GM19240 (cell line): Measurements from ENCODE around the gene DLG5.

Experiments
- DNase-seq: peaks from one replicate; pipeline ENCODE4 v3.0.0; 2011; ENCODE audit warnings: low spot score; ENCODE audit not compliant: insufficient read length

The DLG5 gene

DNA sequence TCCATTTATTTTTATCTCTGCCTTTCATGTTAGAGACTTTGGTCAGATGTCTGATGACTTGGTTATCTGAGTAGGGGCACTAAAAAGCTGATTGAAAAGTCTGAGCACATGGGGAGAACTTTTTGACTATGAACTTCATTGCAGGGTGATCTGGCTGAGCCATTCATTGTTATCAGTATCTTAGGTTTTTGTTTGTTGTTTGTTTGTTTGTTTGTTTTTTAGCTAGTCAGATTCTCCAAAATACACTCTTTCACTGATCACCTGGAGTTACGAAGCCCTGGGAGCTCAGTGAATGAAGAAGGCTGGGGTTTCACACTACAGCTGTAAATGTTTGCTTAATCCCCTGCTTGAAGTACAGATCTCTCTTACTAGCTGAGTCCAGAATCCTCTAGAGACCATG, 28.6 kb upstream of the DLG5 start:
- no peak for DNase-seq

DNA sequence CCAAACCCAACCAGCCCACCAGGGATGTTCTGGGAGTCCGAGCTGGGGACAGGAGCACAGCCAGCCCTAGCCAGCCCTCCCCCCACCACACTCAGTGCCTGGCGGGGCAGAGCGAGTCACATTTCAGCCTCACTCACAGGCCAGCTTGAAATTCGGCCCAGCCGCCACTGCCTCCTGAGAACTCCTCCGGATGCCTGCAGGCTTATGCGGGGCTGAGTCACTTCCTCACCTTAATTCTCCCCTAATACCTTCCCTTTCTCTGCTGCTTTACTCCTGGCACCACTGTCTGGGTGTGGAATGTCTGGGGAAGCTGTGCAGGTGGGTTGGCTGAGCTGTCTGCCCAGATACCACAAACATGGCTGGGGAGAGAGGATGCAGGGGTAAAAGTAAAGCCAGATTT, 22.6 kb upstream of the DLG5 start:
- DNase-seq, result no peak

DNA sequence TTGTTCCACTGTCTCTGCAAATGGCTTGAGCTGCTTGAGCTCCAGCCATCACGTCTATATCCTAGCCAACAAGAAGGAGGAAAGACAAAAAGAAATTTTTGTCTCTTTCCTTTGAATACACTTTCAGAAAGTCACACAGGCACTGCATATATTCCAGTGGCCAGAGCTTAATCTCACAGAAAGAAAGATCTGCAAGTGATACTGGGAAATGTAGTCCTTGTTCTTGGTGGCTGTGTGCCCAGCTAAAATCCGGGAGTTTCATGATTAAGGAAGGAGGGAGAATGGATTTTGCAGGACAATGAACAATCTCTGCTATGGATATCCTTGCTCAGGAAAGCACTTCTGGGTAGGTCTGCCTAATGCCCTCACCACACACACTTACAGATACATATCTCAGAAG, 19.5 kb upstream of the DLG5 start:
- no peak for DNase-seq

DNA sequence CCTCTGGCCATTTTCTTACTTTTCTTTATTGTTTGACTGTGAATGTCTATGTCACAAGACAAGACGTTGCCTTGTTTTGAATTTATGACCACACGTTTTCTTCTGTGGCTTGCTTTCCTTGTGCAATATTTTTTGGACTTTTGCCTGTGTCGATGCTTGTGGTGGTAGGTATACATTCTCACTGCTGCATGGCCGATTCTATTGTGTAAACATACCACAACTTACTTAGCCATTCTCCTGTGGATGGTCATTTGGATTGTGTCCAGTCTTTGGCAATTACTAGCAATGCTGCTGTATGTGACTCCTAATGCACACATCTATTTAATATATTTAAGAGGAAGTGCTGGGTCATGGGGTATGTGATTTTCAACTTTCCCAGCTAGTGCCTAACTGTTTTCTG, 18.0 kb upstream of the DLG5 start:
- no peak for DNase-seq

DNA sequence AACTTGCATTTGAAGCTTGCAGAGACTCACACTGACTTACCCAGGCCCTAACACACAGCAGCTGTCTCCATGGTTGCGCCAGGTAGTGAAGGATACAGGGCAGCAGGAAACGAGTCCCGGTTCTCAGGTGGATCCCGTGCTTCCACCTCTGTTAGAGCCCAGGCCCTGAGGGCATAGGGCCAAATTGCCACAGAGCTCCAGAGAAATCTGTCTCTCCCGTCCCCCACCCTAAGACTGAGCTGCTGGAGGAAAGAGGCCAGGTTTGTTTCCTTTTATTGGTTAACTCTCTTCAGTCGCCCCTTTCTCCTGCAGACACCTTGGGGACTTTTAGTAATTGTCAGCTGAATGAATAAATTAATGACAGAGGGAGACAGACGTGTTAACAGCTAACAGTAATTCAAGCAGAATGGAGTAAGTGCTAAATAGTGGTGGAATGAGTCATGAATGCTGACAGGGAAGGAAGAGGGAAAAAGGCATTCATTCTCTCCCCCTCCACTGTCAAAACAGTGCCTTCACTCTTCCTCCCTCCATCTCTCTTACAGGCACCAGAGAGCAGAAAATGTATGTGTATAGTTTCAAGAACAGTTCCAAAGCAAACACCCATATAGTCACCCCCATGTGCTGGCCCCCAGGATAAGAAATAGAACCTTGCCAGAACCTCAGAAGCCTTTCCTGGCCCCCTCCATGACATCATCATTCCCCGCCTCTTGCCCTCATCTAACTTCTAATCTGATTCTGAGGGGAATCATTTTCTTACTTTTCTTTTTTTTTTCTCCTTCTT, 16.8 kb upstream of the DLG5 start:
- DNase-seq, result no peak

DNA sequence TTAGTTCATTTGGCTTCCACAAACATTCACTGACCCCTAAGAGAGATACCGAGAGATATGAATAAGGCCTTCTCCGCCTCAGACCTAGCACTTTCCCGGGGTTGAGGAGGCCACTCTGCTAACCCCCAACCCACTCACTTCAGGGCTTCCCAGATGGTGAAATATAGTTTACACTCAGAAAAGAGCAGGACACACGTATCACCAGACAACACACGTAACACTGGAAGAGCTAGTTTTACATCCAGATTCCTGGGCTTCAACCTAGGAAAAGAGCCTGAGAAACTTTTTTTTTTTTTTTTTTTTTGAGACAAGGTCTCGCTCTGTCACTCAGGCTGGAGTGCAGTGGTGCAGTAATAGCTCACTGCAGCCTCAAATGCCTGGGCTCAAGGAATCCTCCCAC, 15.2 kb upstream of the DLG5 start:
- DNase-seq, result no peak

DNA sequence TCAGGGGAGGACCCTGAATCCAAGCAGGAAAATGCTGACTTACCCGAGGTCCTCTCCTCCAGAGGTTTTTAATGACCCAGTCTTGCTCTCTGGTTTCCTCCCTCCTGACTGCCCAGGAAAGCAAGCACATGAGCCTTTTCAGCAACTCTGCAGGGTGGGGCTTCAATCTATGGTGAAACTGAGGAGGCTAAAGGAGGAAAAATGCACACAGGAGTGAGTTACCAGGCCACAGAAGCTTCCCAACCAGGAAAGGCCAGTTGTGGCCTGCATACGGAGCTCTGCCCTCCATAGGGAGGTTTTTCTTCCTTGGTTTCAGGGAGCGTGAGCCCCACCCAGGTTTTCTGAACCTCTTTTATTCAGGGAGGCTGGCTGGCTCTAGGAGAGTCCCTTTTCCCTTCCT, 14.1 kb upstream of the DLG5 start:
- DNase-seq, result no peak

DNA sequence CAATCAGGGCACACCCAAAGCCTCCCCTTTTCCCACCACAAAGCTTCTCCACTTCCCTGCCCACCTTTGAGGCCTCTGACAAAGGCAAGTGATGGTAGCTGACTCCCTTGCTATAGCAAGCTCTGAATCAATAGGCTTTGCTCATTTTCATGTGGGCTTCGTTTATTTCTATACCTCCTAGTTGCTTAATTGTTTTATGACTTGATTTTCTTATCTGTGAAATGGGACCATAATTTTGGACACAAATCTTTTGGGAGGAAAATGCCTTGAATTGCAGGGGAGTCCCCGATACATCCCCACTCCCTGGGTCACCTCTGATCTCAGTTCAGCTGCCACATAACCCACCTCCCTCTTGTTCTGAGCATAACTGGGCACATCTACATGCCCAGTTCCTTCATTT, 13.7 kb upstream of the DLG5 start:
- DNase-seq, result no peak

DNA sequence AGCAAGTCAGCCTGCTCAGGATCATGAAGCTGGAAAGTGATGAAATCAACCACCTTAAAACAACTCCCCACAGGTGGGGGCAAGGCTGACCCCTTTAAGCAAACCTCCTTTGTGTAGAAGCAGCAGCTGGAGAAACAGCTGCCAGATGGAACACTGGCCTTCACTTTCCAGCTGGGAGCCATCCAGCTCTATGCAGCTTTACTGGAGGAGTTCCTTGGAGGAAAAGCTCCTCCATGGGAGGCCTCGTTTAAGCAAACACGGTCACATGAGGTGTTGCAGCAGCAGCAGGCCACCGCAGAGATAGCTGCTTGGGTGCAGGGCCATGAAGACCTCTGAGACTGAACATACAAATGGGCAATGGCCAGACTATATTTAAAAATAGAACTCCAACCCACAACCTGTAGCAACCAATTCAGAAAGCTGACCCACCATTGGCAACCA, 13.0 kb upstream of the DLG5 start:
- no peak for DNase-seq

DNA sequence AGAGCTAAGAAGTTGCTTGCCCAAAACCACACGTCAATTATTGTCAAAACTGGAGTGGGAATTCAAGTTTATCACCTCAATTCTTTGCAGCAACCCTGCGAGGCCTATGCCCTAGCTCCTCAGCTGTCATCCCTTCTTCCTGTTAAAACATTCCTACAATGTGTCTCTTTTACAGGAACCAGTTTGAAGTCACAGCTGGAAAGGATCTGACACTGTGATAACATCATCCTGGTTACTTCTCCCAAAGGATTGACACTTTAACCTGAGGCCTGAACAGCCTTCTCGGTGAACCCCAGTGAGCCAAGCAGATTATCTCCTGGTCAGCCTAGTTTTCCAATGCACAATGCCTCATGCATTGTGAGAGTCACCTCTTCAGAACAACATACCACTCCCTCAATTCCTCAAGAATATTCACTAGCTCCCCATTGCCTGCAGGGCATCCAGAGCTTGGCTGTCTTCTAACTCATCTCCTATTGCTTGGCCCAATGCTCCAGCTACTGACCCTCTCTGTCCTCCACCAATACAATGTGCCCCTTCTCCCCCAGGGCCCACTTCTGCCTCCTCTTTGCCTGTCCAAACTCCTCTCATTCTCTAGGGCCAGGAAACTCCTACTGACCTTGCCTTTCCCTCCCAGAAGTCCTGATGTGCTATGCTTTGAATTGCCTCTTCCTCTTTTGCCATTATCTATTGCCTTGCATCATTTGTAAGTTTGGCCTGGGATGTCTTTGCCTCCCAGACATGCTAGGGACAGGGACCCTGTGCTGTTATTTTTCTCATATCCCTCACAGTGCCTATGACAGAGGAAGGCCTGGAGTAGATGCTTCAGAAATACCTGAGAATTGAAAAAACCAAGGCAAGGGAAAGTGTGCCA, 10.4 kb upstream of the DLG5 start:
- DNase-seq, result no peak

DNA sequence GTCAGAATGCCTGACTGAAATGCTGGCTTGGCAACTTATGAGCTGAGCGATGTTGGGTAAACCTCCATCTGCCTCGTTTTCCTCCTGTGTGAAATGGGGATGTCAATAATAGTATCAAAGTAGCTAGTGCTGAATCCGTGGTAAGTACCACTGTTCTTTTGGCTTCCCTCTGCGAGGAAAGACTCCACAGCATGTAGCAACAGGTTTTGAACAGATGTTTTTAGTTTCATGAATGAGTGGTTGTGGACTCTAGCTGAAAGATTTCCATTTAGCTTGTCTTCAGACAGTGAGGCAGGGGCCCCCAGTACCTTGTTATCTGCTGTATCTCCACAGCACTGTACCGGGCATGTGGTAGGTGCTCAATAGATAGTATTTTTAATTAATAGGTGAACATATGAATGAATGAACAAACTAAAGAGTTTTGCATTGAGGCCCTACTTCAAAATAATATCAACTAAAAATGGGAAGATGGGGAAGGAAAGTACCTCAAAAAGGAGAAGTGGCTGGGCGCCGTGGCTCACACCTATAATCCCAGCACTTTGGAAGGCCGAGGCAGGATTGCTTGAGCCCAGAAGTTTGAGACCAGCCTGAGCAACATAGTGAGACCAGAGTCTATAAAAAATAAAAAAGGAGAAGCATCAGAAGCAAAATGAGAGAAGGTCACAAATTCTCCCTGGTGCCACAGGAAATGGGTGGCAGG, 5.6 kb upstream of the DLG5 start:
- no peak for DNase-seq

DNA sequence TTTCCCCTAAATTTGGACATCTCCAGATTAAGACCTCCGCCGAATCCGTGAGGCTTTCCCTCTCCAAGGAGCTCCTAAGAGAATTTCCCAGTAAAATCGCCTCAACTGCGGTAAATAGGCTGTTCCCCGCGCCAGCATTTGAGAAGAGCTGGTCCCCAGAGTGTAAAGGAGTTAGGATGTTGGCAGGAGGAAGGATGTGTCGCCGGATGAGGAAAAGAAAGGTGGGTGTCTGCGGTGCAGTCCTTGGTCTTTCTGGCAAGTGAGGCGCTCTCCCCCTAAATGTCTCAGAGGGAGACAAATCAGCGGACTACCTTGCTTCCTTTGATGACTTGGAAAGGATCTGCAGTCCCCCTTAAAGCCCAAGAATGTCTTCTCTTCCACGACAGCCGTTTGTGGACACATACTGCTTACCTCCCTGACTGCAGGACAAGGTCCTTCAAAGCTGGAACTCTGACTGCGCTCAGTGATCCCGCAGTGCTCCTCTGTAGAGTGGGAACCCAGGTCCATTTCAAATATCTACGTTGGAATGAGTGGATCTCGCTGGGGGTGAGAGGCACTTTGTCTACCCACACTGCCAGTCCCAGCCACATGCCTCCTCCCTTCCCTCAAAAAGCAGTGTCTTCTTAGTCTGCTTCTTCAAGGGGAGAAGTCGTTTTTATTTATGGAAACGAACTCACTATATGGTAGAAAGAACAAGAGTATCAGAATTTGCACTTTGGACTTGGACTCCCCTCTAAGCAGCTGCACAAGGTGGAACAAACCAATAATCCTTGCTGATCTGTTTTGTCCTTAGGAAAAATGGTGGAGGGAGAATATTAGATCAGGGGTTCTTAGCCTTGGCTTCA, 1.1 kb upstream of the DLG5 start:
- no peak for DNase-seq

DNA sequence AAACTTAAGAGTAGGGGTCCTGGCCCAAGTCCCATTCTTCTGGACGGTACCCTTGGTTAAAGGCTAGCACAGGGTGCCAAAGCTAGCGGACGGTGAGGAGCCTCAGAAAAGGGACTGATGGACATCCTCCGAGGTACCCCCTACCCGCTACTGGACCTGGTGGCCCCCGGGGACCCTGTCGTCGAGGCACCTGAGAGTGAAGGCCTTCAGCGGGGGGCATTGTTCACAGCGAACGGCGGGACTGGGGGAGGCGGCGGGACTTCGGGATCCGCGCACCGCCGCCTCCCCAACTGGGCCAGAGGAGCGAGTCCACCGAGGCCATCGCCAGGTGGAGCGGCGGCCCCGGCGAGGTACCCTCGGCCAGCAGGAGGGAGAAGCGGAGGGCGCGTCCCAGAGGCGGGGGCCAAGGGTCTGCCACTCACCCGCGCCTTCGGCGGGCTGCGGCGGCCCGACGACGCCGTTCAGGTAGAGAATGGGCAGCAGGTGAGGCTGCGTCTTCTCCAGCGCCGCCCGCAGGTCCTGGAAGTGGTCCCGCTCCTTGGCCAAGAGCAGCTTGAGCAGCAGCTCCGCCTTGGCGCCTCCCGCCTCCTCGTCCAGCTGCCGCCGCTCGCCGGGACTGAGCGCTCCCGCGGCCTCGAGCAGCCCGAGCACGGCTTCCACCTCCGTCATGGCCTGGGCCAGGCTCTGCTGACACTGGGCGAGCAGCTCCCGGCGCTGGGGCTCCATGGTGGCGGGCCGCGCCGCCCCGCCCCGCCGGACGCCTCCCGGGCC, 575 bp downstream of the DLG5 start:
- peak; percentile 23 for DNase-seq

DNA sequence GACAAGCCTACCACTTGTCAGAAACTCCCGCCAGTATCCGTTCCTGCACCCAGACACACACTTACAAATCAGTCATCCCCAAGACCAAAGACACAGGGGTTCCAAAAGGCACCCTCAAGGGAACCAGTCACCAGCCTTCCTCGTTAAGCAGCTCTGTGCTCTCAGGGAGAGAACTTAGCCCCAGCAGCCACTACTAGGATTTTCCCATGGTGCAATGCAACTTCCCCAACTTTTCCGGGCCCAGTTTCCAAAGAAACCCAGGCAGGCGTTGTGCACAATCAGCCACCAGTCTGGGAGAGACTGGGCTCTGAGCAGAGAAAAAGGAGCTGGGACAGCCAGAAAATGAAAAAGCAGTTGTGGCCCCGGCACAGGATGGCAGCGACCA, 1.2 kb downstream of the DLG5 start:
- no peak for DNase-seq

DNA sequence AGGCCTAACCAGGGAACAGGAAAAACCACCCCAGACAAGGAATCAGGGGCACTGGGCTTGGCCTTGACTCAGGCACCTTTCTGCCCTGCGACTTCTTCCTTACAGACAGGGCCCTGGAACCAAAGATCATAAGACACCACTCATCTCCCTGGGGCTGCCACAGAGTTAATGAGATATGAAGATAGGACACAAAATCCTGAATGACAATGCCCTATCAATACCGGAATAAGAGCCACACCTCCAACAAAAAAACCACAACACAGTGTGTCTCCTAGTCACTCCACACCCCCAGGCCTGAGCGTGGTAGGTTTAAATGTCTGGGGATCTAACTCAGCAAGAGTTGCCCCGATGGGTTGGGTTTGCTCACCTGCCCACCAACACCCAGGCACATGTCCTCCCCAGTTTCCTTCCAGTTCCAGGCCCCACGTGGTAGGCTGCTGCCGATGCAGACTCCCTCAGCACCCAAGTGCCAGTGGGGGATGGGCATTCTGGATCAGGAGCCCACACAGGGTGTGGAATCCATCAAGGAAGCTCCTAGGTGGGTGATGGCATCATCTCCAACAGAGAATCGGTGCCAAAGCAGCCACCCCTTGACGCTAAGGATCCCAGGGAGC, 3.9 kb downstream of the DLG5 start:
- no peak for DNase-seq

DNA sequence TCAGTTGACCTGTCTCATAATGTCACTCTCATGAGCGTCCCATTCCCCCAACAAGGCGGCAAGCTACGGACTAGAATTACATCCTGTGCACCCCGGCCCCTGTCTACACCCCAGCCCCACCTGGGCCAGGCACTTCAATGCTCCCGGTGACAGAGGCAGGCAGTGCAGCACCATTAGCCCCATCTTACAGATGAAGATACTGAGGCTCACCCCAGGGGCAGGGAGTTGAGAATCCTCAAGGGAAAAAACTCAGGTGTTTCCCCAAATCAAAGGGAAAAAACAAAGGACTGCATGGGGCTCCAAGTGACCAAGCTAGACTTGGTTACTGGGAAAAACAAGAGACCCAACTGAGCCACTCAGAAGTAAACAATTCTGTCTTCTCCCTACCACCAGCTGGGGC, 4.5 kb downstream of the DLG5 start:
- DNase-seq, result no peak

DNA sequence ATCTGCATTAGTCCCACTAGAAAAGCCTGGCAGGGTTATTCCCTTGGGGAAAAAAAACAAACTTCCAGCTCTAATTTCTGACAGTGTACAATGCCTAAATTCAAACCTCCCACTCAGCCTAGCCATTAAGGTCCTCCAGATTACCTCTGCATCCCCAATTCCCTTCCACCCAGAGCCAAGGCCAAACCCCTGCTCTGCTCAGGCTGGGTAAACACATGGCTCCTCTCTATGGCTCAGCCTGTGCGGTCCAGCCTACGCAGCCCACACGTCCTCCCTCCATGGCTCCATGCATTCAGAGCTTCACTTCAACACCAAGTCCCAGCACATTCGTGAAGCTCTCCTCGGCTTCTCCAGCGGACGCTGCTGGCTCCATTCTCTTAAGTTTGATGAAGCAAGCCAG, 5.2 kb downstream of the DLG5 start:
- no peak for DNase-seq

DNA sequence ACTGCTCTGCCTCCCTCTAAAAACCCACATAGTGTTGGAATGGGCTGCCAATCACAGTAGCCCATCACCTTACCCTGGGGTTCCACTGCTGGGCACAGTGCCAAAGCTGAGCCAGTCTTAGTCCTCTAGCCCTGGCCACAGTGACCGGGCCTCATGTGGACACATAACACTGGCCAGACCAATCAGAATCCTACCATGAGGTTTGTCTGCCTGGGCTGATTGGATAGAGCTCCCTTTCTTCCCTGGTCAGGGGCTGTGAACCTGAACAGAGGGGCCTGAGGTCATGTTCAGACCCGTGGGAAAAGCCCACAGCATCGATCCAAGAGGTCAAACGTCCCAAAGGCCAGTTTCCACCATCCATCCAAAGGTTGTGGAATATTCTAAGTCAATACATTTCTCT, 6.1 kb downstream of the DLG5 start:
- DNase-seq, result no peak

DNA sequence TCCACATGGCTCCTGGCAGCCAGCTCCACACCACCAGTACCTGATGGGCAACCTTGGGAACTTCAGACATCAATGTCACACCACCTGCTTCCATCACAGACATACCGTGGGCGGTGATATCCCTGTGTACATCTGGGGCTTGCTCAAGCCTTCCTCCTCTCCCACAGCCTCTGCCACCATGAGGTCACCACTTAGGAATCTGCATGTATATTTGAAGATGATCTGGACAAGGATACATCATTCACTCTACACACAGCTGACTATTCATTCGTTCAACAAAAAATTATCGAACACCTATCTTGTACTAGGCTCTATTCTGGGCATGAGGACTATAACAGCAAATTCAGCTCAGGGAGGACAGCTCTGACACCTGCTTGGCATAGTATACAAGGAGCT, 6.8 kb downstream of the DLG5 start:
- DNase-seq, result no peak
